ENCODE measurements around the gene ENOX1.

ENOX1 gene

GRCh38 chr13:43744261-43745031 lies 42.3 kb downstream of the ENOX1 start:
- DNase-seq: no peak

GRCh38 chr13:43742911-43743310 lies 43.9 kb downstream of the ENOX1 start:
- DNase-seq: no peak

- no peak for DNase-seq
These were observed 49.3 kb downstream of the ENOX1 start for GRCh38 chr13:43737392-43737923.

GRCh38 chr13:43732726-43733125 lies 54.0 kb downstream of the ENOX1 start:
- no peak for DNase-seq

- DNase-seq: no peak
These were observed 55.5 kb downstream of the ENOX1 start for GRCh38 chr13:43731296-43731695.

- DNase-seq: peak; percentile 48
These were observed 56.1 kb downstream of the ENOX1 start for GRCh38 chr13:43730642-43731041.

DNA sequence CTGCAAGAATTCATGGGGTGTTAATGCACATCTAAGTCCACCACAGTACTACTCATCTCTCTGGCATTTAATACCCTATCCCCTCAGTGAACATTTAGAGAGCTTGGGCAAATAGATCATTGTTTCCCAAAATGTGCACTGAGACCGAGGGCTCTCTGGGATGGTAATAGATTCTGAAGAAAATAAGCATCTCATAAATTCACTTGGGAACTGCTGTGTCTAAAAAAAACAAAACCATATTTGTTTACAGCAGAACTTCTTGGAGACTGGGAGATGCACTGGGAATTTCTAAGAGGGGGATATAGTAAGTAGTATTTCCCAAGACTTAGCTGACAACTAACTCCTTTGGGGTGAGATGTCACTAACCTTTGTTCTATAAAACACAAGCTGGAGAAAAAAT lies 58.4 kb downstream of the ENOX1 start:
- DNase-seq: peak; percentile 36

- DNase-seq: no peak
These were observed 58.9 kb downstream of the ENOX1 start for GRCh38 chr13:43727856-43728255.

GRCh38 chr13:43725460-43725859 lies 61.3 kb downstream of the ENOX1 start:
- DNase-seq: no peak

- peak; percentile 4 for DNase-seq
These were observed 65.9 kb downstream of the ENOX1 start for GRCh38 chr13:43720780-43721397.

GRCh38 chr13:43698758-43699157 lies 88.0 kb downstream of the ENOX1 start:
- peak; percentile 44 for DNase-seq

GRCh38 chr13:43698009-43698408 lies 88.8 kb downstream of the ENOX1 start:
- DNase-seq: no peak

DNA sequence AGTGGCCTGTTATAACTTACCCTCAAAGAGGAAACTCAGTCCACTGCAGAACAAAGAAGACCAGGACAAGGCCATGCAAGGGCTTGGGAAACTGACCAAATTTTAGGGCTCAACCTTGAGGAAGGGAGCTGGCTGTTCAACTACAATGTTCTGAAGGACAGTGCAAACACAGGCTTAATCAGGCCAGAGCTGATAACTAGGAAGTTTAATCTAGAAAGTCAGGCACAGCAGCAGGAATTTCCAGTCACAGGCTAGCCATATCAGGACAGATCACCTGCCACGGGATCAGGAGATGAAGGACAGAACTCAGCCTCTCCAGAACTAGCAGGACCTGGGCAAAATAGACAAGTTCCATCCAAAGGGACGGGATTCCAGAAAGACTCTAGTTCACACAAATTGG lies 89.4 kb downstream of the ENOX1 start:
- DNase-seq: no peak

DNA sequence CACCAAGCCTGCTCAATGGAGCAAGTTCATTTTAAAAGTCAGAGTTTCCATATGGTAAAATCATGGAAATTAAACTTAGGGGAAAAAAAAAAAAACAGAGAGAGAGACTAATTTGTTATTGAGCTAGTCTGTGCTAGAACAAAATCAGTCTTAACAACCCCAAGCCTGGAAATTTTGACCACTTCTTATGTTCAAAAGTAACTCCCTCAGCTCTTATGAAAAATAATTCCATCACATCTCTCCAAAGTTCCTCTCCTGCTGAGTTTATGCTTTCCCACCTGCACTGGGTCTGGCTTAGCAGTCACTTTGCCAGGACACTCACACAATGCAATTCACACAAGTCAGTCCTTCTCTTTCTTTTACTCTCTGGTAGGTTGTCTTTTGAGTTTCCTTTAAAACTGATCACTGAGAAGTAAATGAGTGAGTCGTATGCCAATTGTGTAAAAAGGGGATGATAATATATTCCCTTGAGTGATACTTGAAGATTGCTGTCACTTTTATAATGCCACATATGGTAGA lies 92.6 kb downstream of the ENOX1 start:
- DNase-seq: no peak

DNA sequence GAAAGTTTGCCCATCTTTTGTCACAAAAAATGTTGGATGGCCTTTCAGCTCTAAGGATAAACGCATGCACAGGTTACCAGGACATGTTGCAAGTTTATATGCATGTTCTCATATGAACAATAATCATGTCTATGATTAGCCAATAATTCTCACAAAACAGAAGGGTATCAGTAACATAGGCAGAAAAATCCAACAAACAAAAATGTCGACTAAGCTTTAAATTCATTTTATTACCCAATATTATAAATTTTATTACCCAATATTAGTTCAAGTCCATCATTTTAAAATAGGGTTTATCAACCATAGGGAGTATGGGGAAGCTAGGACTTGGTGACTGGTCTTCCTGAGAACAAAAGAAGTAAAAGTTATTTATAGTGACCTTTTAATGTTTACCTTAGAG lies 93.1 kb downstream of the ENOX1 start:
- no peak for DNase-seq

- no peak for DNase-seq
These were observed 98.4 kb downstream of the ENOX1 start for GRCh38 chr13:43688227-43688907.

GRCh38 chr13:43687038-43687437 lies 99.7 kb downstream of the ENOX1 start:
- no peak for DNase-seq

DNA sequence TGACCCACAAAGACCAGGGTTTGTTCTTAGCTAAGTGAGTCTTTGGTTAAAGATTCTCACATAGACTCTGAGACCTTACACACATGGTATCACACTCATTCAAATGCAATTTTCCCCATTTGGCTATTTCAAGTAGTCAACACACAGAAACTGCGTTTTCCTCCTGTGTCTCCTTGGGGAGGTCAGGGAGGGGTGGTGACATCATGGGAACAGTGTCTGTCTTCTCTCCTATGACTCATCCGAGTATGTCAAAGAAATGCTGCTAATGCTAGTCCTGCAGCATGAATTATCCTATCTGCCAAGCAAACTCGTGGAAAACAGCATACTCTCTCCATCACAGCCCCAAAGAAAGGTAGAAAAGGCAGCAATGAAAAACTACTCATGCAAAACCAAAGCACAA lies 100.2 kb downstream of the ENOX1 start:
- peak; percentile 97 for DNase-seq

DNA sequence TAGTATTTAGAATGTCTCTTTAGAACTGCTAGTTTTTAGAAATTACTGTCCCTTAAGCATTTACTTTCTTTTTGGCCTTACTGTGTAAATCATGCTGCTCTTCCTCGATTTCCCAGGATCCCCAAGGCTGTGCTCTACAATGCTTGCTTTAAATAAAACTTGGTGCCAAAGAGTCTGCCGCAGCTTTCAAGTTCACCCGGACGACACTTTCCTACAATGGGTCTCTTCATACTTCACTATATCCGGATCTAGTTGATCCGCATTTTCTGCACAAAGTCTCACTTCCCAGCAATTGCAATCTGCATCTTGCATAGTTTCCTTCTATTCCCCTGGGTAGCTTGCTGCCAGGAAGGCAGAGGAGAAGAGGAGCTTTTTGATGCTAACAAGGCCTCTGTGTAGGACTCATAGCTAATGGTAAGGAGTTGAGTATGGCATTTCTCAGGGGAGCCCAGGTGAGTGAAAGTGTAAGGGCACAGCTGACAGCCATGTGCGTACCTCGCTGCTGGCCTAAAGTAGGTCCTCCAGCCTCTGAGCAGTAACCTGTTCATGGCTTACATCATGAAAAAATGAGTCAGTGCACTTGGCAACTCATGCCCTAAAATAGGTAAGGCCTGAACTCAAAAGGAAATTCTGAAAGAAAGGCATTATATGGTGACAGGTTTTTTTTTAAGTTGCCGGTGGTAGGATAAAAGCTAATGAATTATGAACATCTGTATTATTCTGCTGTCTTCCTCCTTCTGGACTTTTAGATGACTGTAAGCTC lies 101.6 kb downstream of the ENOX1 start:
- DNase-seq: no peak

- DNase-seq: no peak
These were observed 104.1 kb downstream of the ENOX1 start for GRCh38 chr13:43682701-43683100.

DNA sequence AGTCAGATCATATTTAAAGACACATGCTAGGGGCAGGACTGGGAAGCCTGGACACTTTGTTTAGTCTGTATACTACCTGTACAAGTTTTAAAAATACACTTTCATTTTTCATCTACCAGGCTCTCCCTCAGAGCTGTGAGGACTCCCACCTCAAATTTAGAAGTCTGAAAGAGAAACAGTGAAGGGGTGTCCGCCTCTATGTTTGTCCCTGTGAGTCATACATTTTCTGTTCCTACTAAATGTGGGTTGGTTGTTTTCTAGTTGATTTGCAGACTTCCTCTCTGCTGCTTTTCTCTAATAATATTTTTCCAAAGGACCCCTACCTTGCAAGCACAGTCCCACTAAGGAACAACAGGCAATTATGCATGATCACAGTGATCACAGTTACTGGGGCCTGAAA lies 110.5 kb downstream of the ENOX1 start:
- DNase-seq: no peak

DNA sequence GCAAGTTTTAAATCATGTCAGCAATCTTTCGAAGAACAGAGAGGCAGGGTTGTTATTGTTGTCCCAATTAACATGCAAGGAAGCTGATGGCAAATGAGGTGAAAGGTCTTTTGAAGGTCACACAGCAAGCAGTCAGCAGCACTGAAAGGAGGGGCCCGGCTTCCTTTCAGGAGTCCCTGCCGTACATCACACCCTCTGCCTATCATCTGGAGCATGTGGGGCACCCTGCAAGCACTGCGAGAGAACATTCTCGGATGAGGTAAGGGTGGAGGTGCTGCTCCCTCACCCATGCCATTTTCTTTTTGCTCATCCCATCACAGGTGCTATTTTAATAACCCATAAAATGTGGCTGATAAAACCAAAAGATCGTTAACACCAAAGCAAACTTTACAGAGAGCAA lies 111.2 kb downstream of the ENOX1 start:
- DNase-seq: no peak

DNA sequence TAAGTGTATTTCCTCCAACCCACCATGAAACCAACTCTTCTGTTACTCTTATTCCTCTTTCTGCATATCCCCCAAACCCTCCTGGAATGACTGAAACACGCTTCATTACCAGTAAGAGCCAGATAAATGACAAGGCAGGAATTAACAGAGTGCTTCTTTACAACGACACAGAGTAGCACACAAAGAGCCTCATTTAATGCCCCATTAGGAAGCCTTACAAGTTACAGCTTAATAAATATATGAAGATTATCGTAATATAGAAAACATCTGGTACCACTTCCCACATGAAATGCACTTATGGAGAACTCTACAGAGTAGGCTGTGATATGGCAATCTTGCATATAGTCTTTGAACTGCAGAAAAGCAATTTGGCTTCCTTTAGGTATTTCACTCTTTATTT lies 116.8 kb downstream of the ENOX1 start:
- no peak for DNase-seq
